ENCODE measurements around the gene NTM.

DNA sequence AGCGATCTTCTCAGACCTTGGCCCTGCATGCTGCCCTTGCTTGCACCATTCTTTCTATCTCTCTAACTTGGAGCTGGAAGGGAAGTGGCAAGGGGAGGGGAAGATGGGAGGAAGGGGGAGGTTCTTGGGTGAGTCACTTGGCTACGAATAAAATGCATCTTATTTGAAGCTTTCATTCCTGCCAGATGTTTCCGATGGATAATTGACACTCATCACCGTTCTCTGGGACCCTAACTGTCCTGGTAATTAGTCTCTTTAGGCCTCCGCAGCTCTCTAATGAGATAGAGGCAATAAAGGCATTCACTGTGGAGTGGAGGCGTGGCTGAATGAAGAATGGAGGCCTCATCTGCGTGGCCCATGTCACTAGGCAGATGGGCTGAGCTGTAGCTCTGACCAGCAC, 960.1 kb downstream of the NTM start:
- TF ChIP-seq FOXP2 (optimal IDR thresholded peaks at IDR 0.05; ENCODE audit: control extremely low read depth, extremely low read length, insufficient read depth) (no peak), POLR2AphosphoS5 (IDR thresholded peaks at IDR 0.05; ENCODE audit: borderline replicate concordance, low read depth, low read length) (no peak)
